HG03060 (cell line): ENCODE results near the gene PACRG.
"Not testable (repeated sequence)": the region's sequence is repeated elsewhere in the genome, so short reads cannot be mapped to it uniquely, and the experiment has no call there.

Experiments
- ATAC-seq: cut with Tn5 transposase; IDR thresholded peaks from one replicate; pipeline ENCODE4 v1.9.1; 2021; ENCODE audit warnings: low read depth, moderate number of reproducible peaks; ENCODE audit not compliant: unreplicated experiment

The PACRG gene

GRCh38 chr6:163296835-163297519, 569.2 kb downstream of the PACRG start:
- no peak for ATAC-seq

DNA sequence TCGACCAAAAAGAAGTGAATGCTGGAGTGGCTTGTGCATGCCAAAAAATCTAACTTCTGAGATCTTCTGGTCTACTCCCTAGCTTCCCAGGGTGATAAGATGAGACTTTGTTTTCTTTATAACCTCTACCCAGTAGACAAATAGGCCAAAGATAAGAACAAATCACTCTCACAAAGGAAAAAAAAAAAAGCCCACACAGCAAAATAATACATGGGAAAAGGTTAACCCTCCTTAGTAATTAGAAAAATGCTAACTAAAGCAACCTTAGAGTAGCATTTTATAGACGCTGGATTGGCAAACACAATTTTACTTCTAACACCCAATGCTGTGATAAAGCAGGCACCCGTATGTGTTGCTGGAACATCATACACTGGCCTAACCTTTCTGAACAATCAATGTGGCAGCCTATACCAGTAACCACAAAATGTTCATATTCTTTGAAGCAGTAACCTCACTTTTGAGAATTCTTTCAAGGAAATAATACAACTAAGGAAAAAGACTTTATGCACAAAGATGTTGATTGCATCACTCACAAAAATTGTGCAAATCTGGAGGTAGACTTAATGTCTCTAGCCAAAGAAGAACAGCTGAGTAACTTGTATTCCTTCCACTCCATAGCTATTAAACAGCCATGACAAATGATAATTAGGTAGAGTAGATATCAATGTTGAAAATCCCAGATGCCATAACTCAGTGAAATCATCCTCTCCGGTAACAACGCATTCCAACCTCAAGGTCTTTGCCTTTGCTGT, 570.5 kb downstream of the PACRG start:
- no peak for ATAC-seq

DNA sequence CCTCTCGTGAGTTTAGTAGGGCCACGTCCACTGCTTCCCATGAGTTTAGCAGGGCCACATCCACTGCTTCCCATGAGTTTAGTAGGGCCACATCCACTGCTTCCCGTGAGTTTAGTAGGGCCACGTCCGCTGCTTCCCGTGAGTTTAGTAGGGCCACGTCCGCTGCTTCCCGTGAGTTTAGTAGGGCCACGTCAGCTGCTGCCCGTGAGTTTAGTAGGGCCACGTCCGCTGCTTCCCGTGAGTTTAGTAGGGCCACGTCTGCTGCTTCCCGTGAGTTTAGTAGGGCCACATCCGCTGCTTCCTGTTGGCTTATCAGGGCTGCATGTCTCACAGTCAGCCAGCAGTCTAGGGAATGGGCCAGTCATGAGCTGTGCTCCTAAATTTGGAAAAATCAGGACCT, 573.1 kb downstream of the PACRG start:
- no peak for ATAC-seq

DNA sequence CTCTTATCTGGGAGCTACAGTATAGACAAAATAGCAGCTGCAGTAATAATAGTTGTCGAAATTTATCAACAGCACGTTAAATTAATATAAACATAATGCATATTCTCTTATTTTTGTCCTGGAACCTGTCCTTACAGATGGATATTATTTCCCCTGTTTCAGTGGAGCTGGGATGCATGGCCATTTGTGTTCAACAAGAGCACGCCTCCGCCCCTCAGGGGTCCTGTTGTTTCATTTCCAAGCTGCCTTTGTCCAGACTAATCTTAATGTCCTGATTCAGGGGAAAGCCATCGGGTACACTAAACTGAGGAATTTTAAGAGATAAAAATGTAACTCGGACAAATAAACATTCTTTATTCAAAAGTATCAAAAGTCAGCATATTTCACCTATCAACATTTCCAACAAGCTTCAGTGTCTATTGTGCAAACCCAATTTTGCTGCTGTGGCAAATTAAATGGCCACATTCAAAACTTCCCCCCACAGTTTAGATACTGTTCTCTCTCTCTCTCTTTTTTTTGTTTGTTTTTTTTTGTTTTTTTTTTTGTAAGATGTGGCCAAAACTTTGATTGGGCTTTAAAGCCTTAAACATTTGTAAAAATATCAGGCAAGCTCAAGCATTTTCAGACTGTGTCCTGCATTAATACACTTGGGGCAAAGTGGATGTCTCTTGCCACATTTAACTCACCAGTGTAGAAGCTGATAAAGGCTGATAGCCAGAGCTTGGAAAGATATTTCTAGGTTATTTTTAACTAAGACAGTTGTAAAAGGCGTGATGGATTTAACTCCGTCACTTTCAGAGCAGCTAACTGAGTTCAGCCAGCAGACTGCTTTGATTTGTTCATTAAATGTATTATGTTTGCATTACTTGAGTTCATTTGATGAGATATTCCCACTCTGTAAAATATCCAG, 574.2 kb downstream of the PACRG start:
- no peak for ATAC-seq

DNA sequence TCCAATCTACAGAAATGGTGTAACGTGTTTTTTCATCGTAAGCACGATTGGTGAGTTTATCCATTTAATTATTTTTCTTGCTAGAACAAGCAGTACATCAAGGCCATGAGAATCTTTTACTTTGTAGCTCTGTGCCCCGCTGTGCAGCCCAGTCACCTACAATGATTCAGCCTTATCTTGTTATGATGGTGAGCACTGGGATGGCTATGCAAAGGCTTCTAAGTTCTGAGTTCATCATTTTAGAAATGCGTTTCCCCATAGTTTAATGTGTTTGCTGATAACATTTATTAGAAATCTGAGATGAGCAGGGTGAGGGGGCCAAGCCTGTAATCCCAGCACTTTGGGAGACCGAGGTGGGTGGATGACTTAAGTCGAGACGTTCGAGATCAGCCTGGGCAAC, 575.0 kb downstream of the PACRG start:
- no peak for ATAC-seq

- ATAC-seq: no peak
Observed at GRCh38 chr6:163306000-163306399, 578.2 kb downstream of the PACRG start.

- no peak for ATAC-seq
Observed at GRCh38 chr6:163308629-163309440, 581.1 kb downstream of the PACRG start.

GRCh38 chr6:163309491-163310026, 581.8 kb downstream of the PACRG start:
- no peak for ATAC-seq

- no peak for ATAC-seq
Observed at GRCh38 chr6:163310096-163310972, 582.6 kb downstream of the PACRG start.

GRCh38 chr6:163310973-163311383, 583.2 kb downstream of the PACRG start:
- ATAC-seq: no peak

DNA sequence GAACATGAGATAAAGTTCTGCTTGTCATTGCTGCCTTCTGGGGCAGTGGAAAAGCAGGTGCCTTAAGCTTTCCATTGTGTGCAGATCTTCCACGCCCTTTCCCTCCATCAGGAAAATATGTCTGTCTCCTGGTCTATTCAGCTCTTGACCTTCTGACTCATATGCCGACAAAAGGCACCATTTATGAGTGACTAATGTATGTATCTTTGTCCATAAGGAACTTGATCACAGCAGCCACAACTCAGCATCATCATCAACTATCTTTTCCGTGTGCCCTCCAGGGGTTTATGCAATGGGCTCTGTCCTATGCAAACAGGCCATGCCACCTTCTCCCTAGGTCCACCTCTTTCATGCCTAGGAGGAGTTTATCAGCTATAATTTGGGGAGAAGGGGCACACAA, 584.1 kb downstream of the PACRG start:
- ATAC-seq: no peak

DNA sequence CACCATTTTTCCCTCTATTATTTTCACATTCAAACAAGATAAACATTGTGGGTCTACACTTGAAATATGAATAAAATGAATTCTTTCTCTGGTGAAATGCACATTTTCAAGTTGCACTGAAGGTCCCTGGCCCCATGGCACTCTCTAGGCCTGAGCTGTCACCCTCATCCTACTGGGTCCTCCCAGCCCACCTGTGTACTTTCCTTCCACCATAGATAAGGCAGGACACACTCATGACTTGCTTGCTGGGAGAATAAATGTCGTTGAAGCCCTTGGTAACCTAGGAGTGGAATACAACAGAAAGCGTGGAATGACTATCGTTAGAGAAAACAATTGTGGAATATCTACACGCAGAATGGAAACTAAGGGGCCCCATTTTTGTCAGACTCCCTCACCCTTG, 585.8 kb downstream of the PACRG start:
- ATAC-seq: no peak

DNA sequence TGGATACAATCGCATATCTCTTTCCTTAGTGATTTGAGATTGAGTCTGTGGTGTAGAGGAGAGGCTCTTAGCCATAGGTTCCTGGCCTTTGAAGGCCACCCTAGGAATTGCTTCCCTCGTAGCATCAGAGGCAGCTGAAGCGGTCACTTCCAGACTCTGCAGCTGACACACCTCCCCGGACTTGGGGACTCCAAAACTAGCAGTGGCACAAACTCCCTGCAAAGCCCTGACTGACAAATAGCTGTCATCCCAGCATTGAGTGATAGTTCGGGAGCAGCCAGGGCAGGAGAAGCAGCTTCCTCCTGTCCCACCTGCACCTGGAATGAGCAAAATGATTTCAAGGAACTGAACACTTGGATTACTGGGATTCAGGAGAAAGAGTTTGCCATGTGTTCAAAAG, 586.2 kb downstream of the PACRG start:
- ATAC-seq: no peak

GRCh38 chr6:163314791-163315470, 587.2 kb downstream of the PACRG start:
- ATAC-seq: no peak

DNA sequence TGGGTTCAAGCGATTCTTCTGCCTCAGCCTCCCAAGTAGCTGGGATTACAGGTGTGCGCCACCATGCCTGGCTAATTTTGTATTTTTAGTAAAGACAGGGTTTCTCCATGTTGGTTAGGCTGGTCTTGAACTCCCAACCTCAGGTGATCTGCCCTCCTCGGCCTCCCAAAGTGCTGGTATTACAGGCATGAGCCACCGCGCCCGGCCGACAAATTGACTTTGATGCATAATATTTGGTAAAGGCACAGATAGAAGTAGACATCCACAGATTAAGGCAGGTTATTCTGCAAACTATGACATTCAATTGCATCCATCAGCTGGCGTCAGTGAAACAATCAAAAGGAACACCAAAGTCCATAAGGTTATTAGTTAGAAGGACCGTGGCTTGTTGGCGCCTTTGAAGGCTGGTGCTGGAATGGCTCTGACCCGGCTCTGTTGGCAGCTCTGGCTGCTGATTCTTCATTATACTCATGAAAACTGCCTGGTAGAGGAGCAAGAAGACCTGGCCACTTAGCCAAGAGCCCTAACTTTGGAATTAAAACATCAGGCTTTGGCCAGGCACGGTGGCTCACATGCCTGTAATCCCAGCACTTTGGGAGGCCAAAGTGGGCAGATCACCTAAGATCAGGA, 589.2 kb downstream of the PACRG start:
- not testable (repeated sequence) for ATAC-seq

- ATAC-seq: no peak
Observed at GRCh38 chr6:163318071-163318786, 590.5 kb downstream of the PACRG start.

- ATAC-seq: no peak
Observed at GRCh38 chr6:163319609-163320366, 592.0 kb downstream of the PACRG start.
